Lung (tissue), 12 donors: ENCODE measurements around the gene CFH. TPM values are rescaled to one million over a fixed set of nuclear protein-coding genes. Genes with fewer than 3 reads are reported as not detected.

Source experiments
- ATAC-seq: fragments of 200-7000 bp; cut with Tn5 transposase; one replicate; pipeline ENCODE4 v1.9.1; 2020; ENCODE audit warnings: moderate number of reproducible peaks; ENCODE audit not compliant: insufficient read depth, low FRiP score
- DNase-seq, 3 donors: peaks; one replicate each; pipeline ENCODE4 v3.0.0-alpha.2; 2013 to 2017
- H3K27ac ChIP-seq, 2 donors: one replicate each; pipeline ENCODE4 v1.5.1; 2013; ENCODE audit warnings: mild to moderate bottlenecking in 2 of 2, moderate library complexity in 2 of 2, control low read depth in 1 of 2, inconsistent platforms in 1 of 2, low read depth in 1 of 2, low read length in 1 of 2
- H3K27me3 ChIP-seq, 3 donors: one replicate each; pipeline ENCODE4 v1.5.1; 2013; ENCODE audit warnings: low read length in 2 of 3; ENCODE audit not compliant: control insufficient read depth in 3 of 3, insufficient read depth in 3 of 3
- H3K36me3 ChIP-seq, 4 donors: one replicate each; pipeline ENCODE4 v1.5.1; 2013; ENCODE audit warnings: low read length in 4 of 4, mild to moderate bottlenecking in 1 of 4, moderate library complexity in 1 of 4; ENCODE audit not compliant: control insufficient read depth in 4 of 4, insufficient read depth in 4 of 4
- H3K4me1 ChIP-seq, 5 donors: one replicate each; pipeline ENCODE4 v1.5.1; 2013; ENCODE audit warnings: low read length in 5 of 5, mild to moderate bottlenecking in 2 of 5, moderate library complexity in 1 of 5; ENCODE audit not compliant: control insufficient read depth in 5 of 5, insufficient read depth in 5 of 5
- H3K4me3 ChIP-seq: one replicate; pipeline ENCODE4 v1.5.1; 2013; ENCODE audit warnings: mild to moderate bottlenecking, control low read depth, moderate library complexity
- H3K9ac ChIP-seq, 2 donors: one replicate each; pipeline ENCODE4 v1.5.1; 2013; ENCODE audit warnings: low read length in 2 of 2, control low read depth in 1 of 2; ENCODE audit not compliant: insufficient read depth in 1 of 2
- H3K9me3 ChIP-seq, 4 donors: one replicate each; pipeline ENCODE4 v1.5.1; 2013; ENCODE audit warnings: low read length in 3 of 4, mild to moderate bottlenecking in 1 of 4, moderate library complexity in 1 of 4; ENCODE audit not compliant: control insufficient read depth in 4 of 4, insufficient read depth in 3 of 4
- WGBS, 2 donors: extraction: QIAGEN DNeasy Blood & Tissue Kit; methylation state at CpG; one replicate each; pipeline ENCODE4 v1.1.7; 2013; 5-methylcytosine and 5-hydroxymethylcytosine counted together
- polyA plus RNA-seq, 2 donors: library from polyadenylated mRNA; stranded (reverse); fragments of 200-250 nt; gene quantifications; one replicate each; pipeline ENCODE4 v1.2.1, GENCODE V29; 2013
- total RNA-seq, 2 donors: library from RNA; depleted of rRNA in 1 of 2; stranded (reverse); fragments of >200 nt in 1 of 2; gene quantifications; one replicate each; pipeline ENCODE4 v1.2.1, GENCODE V29; 2014 to 2021
- TF ChIP-seq, protein P1 (sequence below): IDR thresholded peaks from 2 replicates; pipeline ENCODE4 v1.5.1; 2012; ENCODE audit warnings: mild to moderate bottlenecking; ENCODE audit errors: control extremely low read depth, extremely low read depth
- donor health status: control.
- donor health status: control.
- donor health status: Bipolar disorder and iron deficiency.
- donor health status: healthy.
- donor health status: DM: yes; HTN: yes; CAD: no.

The CFH gene
- total and polyA plus RNA-seq, 4 donors = 26.8 to 185 (median 62.7) TPM

DNA sequence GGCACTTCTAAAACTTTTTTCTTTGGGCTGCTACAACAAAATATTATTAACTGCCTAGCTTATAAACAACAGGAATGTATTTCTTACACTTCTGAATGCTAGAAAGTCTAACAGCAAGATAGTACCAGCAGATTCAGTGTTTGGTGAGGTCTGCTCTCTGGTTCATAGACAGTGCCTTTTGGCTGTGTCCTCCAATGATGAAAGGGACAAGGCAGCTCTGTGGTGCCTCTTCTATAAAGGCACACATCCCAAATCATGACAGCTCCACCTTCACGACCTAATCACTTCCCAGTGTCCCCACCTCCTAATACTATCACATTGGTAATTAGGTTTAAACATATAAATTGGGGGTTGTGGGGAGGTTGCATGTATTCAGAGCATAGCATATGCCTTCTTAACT is 9.5 kb downstream of the CFH start:
- Histone ChIP-seq H3K4me1 (no peaks in the 10 kb centered on the region), H3K36me3 (no peaks in the 10 kb centered on the region), H3K27me3 (no peaks in the 10 kb centered on the region), H3K9me3 (no peaks in the 10 kb centered on the region), H3K27ac (no peak overlapping the region), H3K9ac (no peak overlapping the region), H3K4me3 (no peak overlapping the region)
- TF ChIP-seq, protein P1, sequence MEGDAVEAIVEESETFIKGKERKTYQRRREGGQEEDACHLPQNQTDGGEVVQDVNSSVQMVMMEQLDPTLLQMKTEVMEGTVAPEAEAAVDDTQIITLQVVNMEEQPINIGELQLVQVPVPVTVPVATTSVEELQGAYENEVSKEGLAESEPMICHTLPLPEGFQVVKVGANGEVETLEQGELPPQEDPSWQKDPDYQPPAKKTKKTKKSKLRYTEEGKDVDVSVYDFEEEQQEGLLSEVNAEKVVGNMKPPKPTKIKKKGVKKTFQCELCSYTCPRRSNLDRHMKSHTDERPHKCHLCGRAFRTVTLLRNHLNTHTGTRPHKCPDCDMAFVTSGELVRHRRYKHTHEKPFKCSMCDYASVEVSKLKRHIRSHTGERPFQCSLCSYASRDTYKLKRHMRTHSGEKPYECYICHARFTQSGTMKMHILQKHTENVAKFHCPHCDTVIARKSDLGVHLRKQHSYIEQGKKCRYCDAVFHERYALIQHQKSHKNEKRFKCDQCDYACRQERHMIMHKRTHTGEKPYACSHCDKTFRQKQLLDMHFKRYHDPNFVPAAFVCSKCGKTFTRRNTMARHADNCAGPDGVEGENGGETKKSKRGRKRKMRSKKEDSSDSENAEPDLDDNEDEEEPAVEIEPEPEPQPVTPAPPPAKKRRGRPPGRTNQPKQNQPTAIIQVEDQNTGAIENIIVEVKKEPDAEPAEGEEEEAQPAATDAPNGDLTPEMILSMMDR = no peak
- whole genome bisulfite sequencing, 2 donors = 13 to 28% methylated on average over 1 of the region's 1 CpG
- no peak for ATAC-seq
- no peak for DNase-seq

GRCh38 chr1:196667131-196667530 is 15.3 kb downstream of the CFH start:
- Histone ChIP-seq H3K27ac (no peak overlapping the region), H3K4me1 (no peaks in the 10 kb centered on the region), H3K27me3 (no peaks in the 10 kb centered on the region), H3K9me3 (peaks cover 0 to 2% (median under 1%) of the 10 kb centered on the region in 4 donors), H3K36me3 (no peaks in the 10 kb centered on the region), H3K9ac (no peak overlapping the region), H3K4me3 (no peak overlapping the region)
- DNase-seq (no peak), ATAC-seq (no peak)
- WGBS, 2 donors = 80 to 95% methylated on average over 1 of the region's 1 CpG
- TF ChIP-seq, protein P1 = no peak

GRCh38 chr1:196669051-196669450 is 17.2 kb downstream of the CFH start:
- Histone ChIP-seq H3K27me3 (no peaks in the 10 kb centered on the region), H3K4me3 (no peak overlapping the region)
- no peak for ATAC-seq

More at GRCh38 chr1:196669051-196669450, 17.2 kb downstream of the CFH start:
- 81 to 91% methylated on average over 2 of the region's 2 CpGs for WGBS, 2 donors
- DNase-seq = no peak
- no peaks in the 10 kb centered on the region for H3K36me3 ChIP-seq
- no peak overlapping the region for H3K27ac ChIP-seq
- TF ChIP-seq, protein P1 = no peak
- H3K9ac ChIP-seq = no peak overlapping the region
- H3K9me3 ChIP-seq = peaks cover 0 to 2% (median under 1%) of the 10 kb centered on the region in 4 donors
- H3K4me1 ChIP-seq = no peaks in the 10 kb centered on the region
